PC-9 (cell line): ENCODE data around the gene PRR22. TPM values are rescaled to one million over a fixed set of nuclear protein-coding genes. Genes with fewer than 3 reads are reported as not detected.
A peak's percentile ranks its signal among the peaks of the same experiment; 100 is the strongest.

Experiments
- BruUV-seq: library from RNA; stranded (reverse); fragments of 400-500 nt; replicated peaks from 2 replicates; lab custom pipeline; 2021; lab: Mats Ljungman, UMichigan
- CTCF ChIA-PET: fragments of 300-600 bp; sonication (Branson Sonifier 250); formaldehyde crosslinking; loops from one replicate; lab custom pipeline; 2022; ENCODE audit warnings: antibody characterized with exemption; lab: Charles Lee
- POLR2A ChIA-PET: fragments of 300-600 bp; sonication (Branson Sonifier 250); formaldehyde crosslinking; loops from one replicate; lab custom pipeline; 2022; ENCODE audit warnings: antibody characterized with exemption; ENCODE audit not compliant: unreplicated experiment; lab: Charles Lee
- DNase-seq, 2 experiments: peaks; one replicate each; pipeline versions ENCODE4 v3.0.0 to v3.0.0-alpha.2; 2015 to 2022; ENCODE audit warnings: mixed read lengths in 1 of 2
- H2AFZ ChIP-seq: fragments of 200-600 bp; sonication (generic); 2 replicates; pipeline ENCODE4 v1.8.1; 2017; ENCODE audit warnings: antibody characterized with exemption
- H3F3A ChIP-seq: fragments of 200-600 bp; sonication (generic); 2 replicates; pipeline ENCODE4 v1.8.1; 2017; ENCODE audit warnings: antibody characterized with exemption, mild to moderate bottlenecking, low read depth; ENCODE audit not compliant: insufficient read depth
- H3K27ac ChIP-seq: fragments of 200-600 bp; sonication (generic); 2 replicates; pipeline ENCODE4 v1.6.1; 2016; ENCODE audit warnings: mixed run types
- H3K27me3 ChIP-seq: fragments of 200-600 bp; sonication (generic); 2 replicates; pipeline ENCODE4 v1.6.1; 2016; ENCODE audit warnings: low read depth, mixed run types; ENCODE audit not compliant: insufficient read depth
- H3K36me3 ChIP-seq: fragments of 200-600 bp; sonication (generic); 2 replicates; pipeline ENCODE4 v1.6.1; 2016; ENCODE audit warnings: low read depth, mixed run types
- H3K4me1 ChIP-seq: fragments of 200-600 bp; sonication (generic); replicated peaks from 2 replicates; pipeline ENCODE4 v1.6.1; 2016; ENCODE audit warnings: mixed run types; ENCODE audit not compliant: insufficient read depth
- H3K4me2 ChIP-seq: fragments of 200-600 bp; sonication (generic); 2 replicates; pipeline ENCODE4 v1.6.1; 2017; ENCODE audit warnings: mixed run types
- H3K4me3 ChIP-seq: fragments of 200-600 bp; sonication (generic); 2 replicates; pipeline ENCODE4 v1.6.1; 2016; ENCODE audit warnings: mixed run types
- H3K79me2 ChIP-seq: fragments of 200-600 bp; sonication (generic); 2 replicates; pipeline ENCODE4 v1.6.1; 2017; ENCODE audit warnings: low read depth, mixed run types
- H3K9me2 ChIP-seq: fragments of 200-600 bp; sonication (generic); 2 replicates; pipeline ENCODE4 v1.8.1; 2017; ENCODE audit warnings: mild to moderate bottlenecking; ENCODE audit not compliant: insufficient read depth
- H3K9me3 ChIP-seq: fragments of 200-600 bp; sonication (generic); 2 replicates; pipeline ENCODE4 v1.8.1; 2016; ENCODE audit warnings: low read depth; ENCODE audit not compliant: insufficient read depth
- H4K20me1 ChIP-seq: fragments of 200-600 bp; sonication (generic); 2 replicates; pipeline ENCODE4 v1.8.1; 2017; ENCODE audit not compliant: insufficient read depth
- EZH2 ChIP-seq: fragments of 200-600 bp; sonication (generic); IDR thresholded peaks from 2 replicates; pipeline ENCODE4 v1.8.0; 2017; ENCODE audit warnings: antibody characterized with exemption, low read depth
- intact Hi-C: fragments of 100-400 bp; cut with micrococcal nuclease; formaldehyde crosslinking; loops from one replicate; pipeline ENCODE4 v1.10.0; 2022; ENCODE audit not compliant: unreplicated experiment
- total RNA-seq: library from RNA; stranded (reverse); gene quantifications from 2 replicates; pipeline ENCODE4 v1.2.3, GENCODE V29; 2021
- TF ChIP-seq, protein P1 (sequence below): fragments of 200-600 bp; sonication (generic); conservative IDR thresholded peaks from 2 replicates; pipeline ENCODE4 v1.6.1; 2017; ENCODE audit warnings: mixed run types, antibody characterized with exemption, mild to moderate bottlenecking, moderate library complexity

The PRR22 gene
- total RNA-seq, 1 experiment from 2014 or later = 4.6 TPM

GRCh38 chr19:5790559-5791520 is 6.3 kb upstream of the PRR22 start, which contains the start of gene DUS3L:
Gene DUS3L (minus strand): TSS chr19:5791163. CDS start chr19:5791141, 22 bp downstream.
- Histone ChIP-seq H3F3A (peaks cover 5% of the 10 kb centered on the region; the same call in 1 of the 2 replicates), H3K27ac (peak within 1 kb of the TSS; percentile 85), H4K20me1 (0 out of 2 replicates have a peak, but pooled peaks cover 6% of the 10 kb centered on the region), H2AFZ (peak within 1 kb of the TSS; percentile 79; the same call in 1 of the 2 replicates), H3K4me1 (no peaks in the 10 kb centered on the region), H3K4me2 (peak within 1 kb of the TSS; percentile 77), H3K4me3 (peak within 1 kb of the TSS; percentile 86), H3K27me3 (no peaks in the 10 kb centered on the region), H3K9me2 (no peaks in the 10 kb centered on the region), H3K79me2 (peaks cover 10% of the 10 kb centered on the region), H3K9me3 (no peaks in the 10 kb centered on the region), H3K36me3 (no peaks in the 10 kb centered on the region)
- CTCF ChIA-PET = interaction anchor here (1.2 to 2.4 kb wide), 2 partner anchors 13 to 70 kb away, joined by 5 to 7 read pairs; no protein-coding TSS in a partner anchor
- no peak for TF ChIP-seq EZH2
- TF ChIP-seq, protein P1, sequence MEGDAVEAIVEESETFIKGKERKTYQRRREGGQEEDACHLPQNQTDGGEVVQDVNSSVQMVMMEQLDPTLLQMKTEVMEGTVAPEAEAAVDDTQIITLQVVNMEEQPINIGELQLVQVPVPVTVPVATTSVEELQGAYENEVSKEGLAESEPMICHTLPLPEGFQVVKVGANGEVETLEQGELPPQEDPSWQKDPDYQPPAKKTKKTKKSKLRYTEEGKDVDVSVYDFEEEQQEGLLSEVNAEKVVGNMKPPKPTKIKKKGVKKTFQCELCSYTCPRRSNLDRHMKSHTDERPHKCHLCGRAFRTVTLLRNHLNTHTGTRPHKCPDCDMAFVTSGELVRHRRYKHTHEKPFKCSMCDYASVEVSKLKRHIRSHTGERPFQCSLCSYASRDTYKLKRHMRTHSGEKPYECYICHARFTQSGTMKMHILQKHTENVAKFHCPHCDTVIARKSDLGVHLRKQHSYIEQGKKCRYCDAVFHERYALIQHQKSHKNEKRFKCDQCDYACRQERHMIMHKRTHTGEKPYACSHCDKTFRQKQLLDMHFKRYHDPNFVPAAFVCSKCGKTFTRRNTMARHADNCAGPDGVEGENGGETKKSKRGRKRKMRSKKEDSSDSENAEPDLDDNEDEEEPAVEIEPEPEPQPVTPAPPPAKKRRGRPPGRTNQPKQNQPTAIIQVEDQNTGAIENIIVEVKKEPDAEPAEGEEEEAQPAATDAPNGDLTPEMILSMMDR = no peak
- BruUV-seq = TSS peak; percentile 78
- peak; percentile 87 to 90 for DNase-seq
- intact Hi-C loops = loop anchor here (2.0 kb wide), 1 partner anchor 110 kb away; the partner anchor contains the start of genes HSD11B1L and MICOS13
- POLR2A ChIA-PET = no interaction called here

DNA sequence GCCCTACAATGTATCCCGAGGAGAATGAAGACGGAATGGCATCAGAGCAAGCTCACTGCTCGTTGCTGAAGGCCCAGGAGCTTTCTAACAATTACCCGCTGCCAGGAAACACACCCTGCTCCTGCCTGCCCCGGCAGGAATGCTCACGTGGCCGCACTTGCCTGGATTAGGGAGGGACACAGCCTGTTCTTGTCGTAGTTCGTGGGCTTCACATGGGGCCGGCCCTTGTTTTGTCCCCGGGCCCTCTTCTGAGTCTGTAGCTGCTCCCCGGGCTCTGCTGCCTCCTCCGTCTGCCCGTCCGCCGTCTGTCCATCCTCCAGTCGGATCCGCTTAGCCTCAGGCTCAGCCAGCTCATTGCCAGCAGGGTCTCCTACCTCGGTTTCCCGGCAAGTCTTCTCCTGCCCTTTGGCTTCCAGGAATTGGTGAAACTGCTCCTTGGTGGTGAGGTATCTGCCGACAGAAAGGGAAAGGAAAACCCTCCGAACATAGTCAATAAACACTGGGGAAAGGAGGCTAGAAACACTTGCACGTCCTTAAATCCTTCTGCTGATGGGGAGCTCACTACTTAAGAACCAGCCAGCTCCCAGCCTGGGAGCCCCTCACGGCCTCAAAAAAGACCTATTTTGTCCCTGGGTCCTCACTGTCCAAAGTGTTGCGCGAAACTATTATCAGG is 5.5 kb upstream of the PRR22 start:
- H2AFZ ChIP-seq = no peak overlapping the region
- CTCF ChIA-PET = interaction anchor here (2.4 kb wide), 1 partner anchor 14 kb away, joined by 5 read pairs; no protein-coding TSS in a partner anchor

More for the DNA sequence above, 5.5 kb upstream of the PRR22 start:
- Histone ChIP-seq H3K27me3 (no peaks in the 10 kb centered on the region), H3K4me1 (no peaks in the 10 kb centered on the region), H3K4me2 (peak overlapping the region; percentile 77), H3K27ac (no peak overlapping the region), H3F3A (peaks cover 5% of the 10 kb centered on the region; the same call in 1 of the 2 replicates), H3K9me2 (no peaks in the 10 kb centered on the region), H3K79me2 (peaks cover 10% of the 10 kb centered on the region), H3K4me3 (peak overlapping the region; percentile 86), H3K36me3 (no peaks in the 10 kb centered on the region), H4K20me1 (0 out of 2 replicates have a peak, but pooled peaks cover 6% of the 10 kb centered on the region), H3K9me3 (no peaks in the 10 kb centered on the region)
- no TSS peak for BruUV-seq
- intact Hi-C loops = loop anchor here (2.0 kb wide), 1 partner anchor 109 kb away; the partner anchor contains the start of genes HSD11B1L and MICOS13
- DNase-seq = no peak
- TF ChIP-seq, protein P1 = no peak
- TF ChIP-seq EZH2 = no peak
- POLR2A ChIA-PET = interaction anchor here (0.6 kb wide), 1 partner anchor 14 kb away, joined by 3 read pairs; no protein-coding TSS in a partner anchor
